Heart left ventricle (tissue), 13 donors: ENCODE data around the gene TUSC2.

Experiments
- POLR2A ChIP-seq, 2 donors: fragments of 450-650 bp; IDR thresholded peaks; one replicate each; pipeline ENCODE4 v1.6.1; 2017; ENCODE audit warnings: antibody characterized with exemption in 2 of 2, mild to moderate bottlenecking in 2 of 2, moderate library complexity in 2 of 2
- TF ChIP-seq, protein P1 (sequence below), 12 donors: fragments of 200-600 bp; sonication (generic) in 4 of 12; IDR thresholded peaks; one replicate each; pipeline versions ENCODE4 v1.5.0 to v1.8.0; 2018 to 2022; ENCODE audit warnings: antibody characterized with exemption in 12 of 12, mild to moderate bottlenecking in 5 of 12
- donor health status: ischemic (EF 13 %, LVEDD 7.1; RV severe dilation, severe dysfunction).
- donor health status: DM: no; HTN: yes; CAD: no.
- donor health status: DM: no; HTN: no; CAD: no.
- donor health status: ischemic (EF 25% LVEDD 6.9; RV normal size, moderate dysfunction).
- donor health status: ischemic (EF 25% LVEDD 5.7; RV mildly dilated, moderate dysfunction).
- donor health status: ischemic (EF 35%, LVEDD 5.7; RV mildly dilated, moderate dysfunction).
- donor health status: nonischemic (EF 11% LVEDD 7.7; RV severe dilation, severe dysfunction).
- donor health status: DM: yes; HTN: yes; CAD: no.
- donor health status: PGD.
- donor health status: ischemic (EF 29% LVEDD 5.4; RV normal size, mild dysfunction).
- donor health status: nonischemic (EF 23%, LVEDD 6.1; RV moderate dilation, normal function).

DNA sequence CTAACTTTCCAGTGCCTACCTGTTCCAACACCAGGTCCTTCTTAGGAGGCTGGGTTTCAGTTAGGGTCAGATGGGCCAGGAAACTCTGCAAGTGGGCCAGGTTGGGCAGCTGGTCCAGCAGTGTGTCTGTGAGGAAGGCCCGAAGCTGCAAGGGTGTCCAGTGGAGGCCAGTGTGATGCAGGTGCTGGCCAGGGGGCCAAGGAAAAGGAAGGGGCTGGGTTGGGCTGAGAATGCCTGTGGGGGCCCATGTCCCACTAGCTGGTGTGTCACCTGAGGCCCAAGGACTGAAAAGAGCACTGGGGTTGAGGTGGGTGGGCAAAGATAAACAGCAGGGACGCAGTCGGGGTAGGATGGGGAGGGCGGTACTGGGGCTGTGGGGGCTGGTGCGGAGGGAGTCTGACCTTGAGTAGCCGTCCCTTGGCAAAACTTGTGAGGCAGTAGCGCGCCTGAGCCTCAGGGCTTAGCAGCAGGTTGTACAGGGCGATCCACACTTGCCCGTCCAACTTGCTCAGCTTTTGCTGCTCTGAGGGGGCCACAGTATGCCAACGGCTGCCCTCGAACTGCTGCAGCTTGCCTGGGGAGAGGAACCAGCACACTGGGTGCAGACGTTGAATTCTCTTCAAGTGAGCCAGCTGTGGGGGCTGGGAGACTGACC, 14.1 kb upstream of the TUSC2 start:
- TF ChIP-seq, protein P1, sequence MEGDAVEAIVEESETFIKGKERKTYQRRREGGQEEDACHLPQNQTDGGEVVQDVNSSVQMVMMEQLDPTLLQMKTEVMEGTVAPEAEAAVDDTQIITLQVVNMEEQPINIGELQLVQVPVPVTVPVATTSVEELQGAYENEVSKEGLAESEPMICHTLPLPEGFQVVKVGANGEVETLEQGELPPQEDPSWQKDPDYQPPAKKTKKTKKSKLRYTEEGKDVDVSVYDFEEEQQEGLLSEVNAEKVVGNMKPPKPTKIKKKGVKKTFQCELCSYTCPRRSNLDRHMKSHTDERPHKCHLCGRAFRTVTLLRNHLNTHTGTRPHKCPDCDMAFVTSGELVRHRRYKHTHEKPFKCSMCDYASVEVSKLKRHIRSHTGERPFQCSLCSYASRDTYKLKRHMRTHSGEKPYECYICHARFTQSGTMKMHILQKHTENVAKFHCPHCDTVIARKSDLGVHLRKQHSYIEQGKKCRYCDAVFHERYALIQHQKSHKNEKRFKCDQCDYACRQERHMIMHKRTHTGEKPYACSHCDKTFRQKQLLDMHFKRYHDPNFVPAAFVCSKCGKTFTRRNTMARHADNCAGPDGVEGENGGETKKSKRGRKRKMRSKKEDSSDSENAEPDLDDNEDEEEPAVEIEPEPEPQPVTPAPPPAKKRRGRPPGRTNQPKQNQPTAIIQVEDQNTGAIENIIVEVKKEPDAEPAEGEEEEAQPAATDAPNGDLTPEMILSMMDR (IDR thresholded peaks at IDR 0.05): no peak
- no peak for TF ChIP-seq POLR2A (IDR thresholded peaks at IDR 0.05)
